Nephron progenitor cell (in vitro differentiated cells): ENCODE measurements around the gene COL18A1.
"Not testable (repeated sequence)": the region's sequence is repeated elsewhere in the genome, so short reads cannot be mapped to it uniquely, and the experiment has no call there.

Source experiments
- DNase-seq: peaks from one replicate; pipeline ENCODE4 v3.0.0; 2021
- H3K27ac Mint-ChIP-seq: 2 replicates; pipeline ENCODE4 v1.8.0; 2021; ENCODE audit warnings: mild to moderate bottlenecking, moderate library complexity, mixed read lengths
- H3K27me3 Mint-ChIP-seq: 2 replicates; pipeline ENCODE4 v1.8.0; 2021; ENCODE audit warnings: mild to moderate bottlenecking, low read depth, mixed read lengths; ENCODE audit not compliant: poor library complexity
- H3K36me3 Mint-ChIP-seq: 2 replicates; pipeline ENCODE4 v1.8.0; 2021; ENCODE audit warnings: low read depth, mixed read lengths
- H3K4me1 Mint-ChIP-seq: 2 replicates; pipeline ENCODE4 v1.8.0; 2021; ENCODE audit warnings: mixed read lengths
- H3K4me3 Mint-ChIP-seq: 2 replicates; pipeline ENCODE4 v1.8.0; 2021; ENCODE audit warnings: mild to moderate bottlenecking, moderate library complexity, mixed read lengths
- H3K9me3 Mint-ChIP-seq: 2 replicates; pipeline ENCODE4 v1.8.0; 2021; ENCODE audit warnings: mild to moderate bottlenecking, moderate library complexity, mixed read lengths
- TF ChIP-seq, protein P1 (sequence below): fragments of 200-600 bp; sonication (generic); IDR thresholded peaks from 2 replicates; pipeline ENCODE4 v1.5.0; 2021; ENCODE audit warnings: antibody characterized with exemption

COL18A1 gene

DNA sequence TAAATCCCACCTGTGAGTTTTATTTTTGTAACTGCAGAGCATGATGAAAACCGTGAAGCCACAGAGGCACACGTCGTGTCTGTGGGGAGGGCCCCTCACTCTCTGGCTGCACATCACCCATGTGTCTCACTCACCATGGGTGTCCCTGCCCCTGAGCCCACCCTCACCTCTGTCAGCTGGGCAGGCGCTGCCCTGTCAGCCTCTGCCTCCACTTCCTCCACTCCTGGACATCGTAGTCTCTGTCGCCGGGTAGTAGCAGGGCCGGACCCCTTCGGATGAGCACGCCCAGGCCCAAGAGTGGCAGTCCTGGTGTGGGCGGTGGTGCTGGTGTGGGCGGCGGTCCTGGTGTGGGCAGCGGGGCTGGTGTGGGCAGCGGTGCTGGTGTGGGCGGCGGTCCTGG is 37.3 kb downstream of the COL18A1 start:
- Mint-ChIP-seq H3K36me3 (peaks cover 39% of the 10 kb centered on the region), H3K27ac (no peak overlapping the region), H3K27me3 (peaks cover 3% of the 10 kb centered on the region), H3K4me3 (no peak overlapping the region), H3K4me1 (peaks cover 8% of the 10 kb centered on the region), H3K9me3 (peaks cover 37% of the 10 kb centered on the region)
- DNase-seq = no peak
- TF ChIP-seq, protein P1, sequence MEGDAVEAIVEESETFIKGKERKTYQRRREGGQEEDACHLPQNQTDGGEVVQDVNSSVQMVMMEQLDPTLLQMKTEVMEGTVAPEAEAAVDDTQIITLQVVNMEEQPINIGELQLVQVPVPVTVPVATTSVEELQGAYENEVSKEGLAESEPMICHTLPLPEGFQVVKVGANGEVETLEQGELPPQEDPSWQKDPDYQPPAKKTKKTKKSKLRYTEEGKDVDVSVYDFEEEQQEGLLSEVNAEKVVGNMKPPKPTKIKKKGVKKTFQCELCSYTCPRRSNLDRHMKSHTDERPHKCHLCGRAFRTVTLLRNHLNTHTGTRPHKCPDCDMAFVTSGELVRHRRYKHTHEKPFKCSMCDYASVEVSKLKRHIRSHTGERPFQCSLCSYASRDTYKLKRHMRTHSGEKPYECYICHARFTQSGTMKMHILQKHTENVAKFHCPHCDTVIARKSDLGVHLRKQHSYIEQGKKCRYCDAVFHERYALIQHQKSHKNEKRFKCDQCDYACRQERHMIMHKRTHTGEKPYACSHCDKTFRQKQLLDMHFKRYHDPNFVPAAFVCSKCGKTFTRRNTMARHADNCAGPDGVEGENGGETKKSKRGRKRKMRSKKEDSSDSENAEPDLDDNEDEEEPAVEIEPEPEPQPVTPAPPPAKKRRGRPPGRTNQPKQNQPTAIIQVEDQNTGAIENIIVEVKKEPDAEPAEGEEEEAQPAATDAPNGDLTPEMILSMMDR = no peak

DNA sequence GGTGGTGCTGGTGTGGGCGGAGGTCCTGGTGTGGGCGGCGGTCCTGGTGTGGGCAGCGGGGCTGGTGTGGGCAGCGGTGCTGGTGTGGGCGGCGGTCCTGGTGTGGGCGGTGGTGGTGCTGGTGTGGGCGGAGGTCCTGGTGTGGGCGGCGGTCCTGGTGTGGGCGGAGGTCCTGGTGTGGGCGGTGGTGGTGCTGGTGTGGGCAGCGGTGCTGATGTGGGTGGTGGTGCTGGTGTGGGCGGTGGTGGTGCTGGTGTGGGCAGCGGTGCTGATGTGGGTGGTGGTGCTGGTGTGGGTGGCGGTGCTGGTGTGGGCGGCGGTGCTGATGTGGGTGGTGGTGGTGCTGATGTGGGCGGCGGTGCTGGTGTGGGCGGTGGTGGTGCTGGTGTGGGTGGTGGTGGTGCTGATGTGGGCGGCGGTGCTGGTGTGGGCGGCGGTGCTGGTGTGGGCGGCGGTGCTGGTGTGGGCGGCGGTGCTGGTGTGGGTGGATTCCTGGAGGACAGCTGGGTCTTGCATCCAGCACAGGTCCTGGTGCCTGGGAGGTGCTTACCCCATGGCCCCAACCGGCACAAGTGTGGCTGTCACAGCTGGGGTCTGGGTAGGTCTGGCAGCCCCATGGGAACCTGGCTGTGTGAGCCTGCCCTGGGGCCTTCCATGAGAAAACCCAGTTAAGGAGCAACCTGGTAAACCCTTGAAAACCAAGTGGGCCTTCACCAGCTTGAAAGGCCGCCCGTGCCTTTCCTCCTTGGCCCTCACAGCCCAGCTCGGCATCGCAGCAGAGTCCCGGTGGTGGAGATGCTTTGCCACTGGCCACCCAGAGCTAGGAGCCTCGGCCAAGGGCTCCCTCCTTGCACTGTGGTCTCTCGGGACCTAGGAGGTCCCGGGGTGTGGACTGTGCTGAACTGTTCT is 38.0 kb downstream of the COL18A1 start:
- Mint-ChIP-seq H3K4me1 (peaks cover 14% of the 10 kb centered on the region), H3K9me3 (peaks cover 43% of the 10 kb centered on the region), H3K36me3 (peaks cover 46% of the 10 kb centered on the region)
- DNase-seq, H3K27me3 Mint-ChIP-seq, H3K4me3 Mint-ChIP-seq, H3K27ac Mint-ChIP-seq: not testable (repeated sequence)

DNA sequence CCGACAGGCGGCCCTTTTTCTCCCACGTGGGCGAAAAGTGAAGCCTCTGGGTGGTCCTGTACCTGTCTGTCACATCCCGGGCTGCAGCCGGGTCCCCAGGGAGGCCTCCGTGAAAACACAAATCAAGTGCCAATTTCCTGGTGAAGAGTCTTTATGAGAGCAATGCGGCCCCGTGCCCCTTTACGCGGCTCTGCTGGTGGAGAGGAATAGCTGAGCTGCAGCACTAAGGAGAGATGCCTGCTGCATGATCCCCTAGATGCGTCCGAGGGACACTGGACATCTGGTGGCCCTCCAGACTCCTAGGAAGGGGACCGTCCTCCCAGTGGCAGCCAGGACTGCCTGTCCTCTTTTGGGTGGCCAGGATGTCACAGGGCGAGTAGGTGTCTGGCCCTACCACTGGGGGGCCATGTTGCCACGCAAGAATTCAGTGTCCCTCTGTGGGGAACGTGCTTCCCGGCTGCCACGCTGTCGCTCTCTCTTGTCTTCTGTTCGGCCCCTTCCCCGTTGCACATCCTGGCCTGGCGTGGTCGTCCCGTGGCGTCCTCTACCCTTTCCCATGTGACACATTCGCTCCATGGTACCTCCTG is 38.7 kb downstream of the COL18A1 start:
- peaks cover 22% of the 10 kb centered on the region for H3K4me1 Mint-ChIP-seq
- H3K27me3 Mint-ChIP-seq = peaks cover 3% of the 10 kb centered on the region
- H3K36me3 Mint-ChIP-seq = peaks cover 53% of the 10 kb centered on the region
- H3K9me3 Mint-ChIP-seq = peaks cover 50% of the 10 kb centered on the region
- H3K27ac Mint-ChIP-seq = no peak overlapping the region
- no peak for DNase-seq
- H3K4me3 Mint-ChIP-seq = no peak overlapping the region
- TF ChIP-seq, protein P1 = no peak

DNA sequence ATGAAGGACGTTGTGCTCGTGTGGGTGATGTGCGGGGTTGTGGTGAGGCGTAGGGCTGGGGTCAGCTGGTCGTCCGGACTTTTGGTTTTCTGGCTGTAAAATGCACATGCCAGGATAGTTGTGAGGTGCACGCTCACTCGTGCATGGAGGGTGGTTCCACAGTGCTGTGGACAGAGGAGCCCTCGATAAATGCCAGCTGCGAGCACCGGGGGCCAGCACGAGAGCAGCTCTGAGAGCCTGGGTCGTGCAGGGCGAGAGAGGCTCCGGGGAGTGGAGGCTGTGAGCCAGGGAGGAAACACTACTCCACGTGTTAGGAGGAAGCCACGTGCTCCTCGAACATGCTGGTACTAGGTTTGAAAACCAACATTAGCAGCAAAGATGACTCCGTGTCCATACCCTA is 39.4 kb downstream of the COL18A1 start:
- no peak overlapping the region for H3K4me3 Mint-ChIP-seq
- H3K36me3 Mint-ChIP-seq = peaks cover 55% of the 10 kb centered on the region
- peaks cover 25% of the 10 kb centered on the region for H3K4me1 Mint-ChIP-seq
- peaks cover 51% of the 10 kb centered on the region for H3K9me3 Mint-ChIP-seq
- H3K27me3 Mint-ChIP-seq = peaks cover 3% of the 10 kb centered on the region
- H3K27ac Mint-ChIP-seq = no peak overlapping the region
- DNase-seq = no peak
- TF ChIP-seq, protein P1 = no peak

DNA sequence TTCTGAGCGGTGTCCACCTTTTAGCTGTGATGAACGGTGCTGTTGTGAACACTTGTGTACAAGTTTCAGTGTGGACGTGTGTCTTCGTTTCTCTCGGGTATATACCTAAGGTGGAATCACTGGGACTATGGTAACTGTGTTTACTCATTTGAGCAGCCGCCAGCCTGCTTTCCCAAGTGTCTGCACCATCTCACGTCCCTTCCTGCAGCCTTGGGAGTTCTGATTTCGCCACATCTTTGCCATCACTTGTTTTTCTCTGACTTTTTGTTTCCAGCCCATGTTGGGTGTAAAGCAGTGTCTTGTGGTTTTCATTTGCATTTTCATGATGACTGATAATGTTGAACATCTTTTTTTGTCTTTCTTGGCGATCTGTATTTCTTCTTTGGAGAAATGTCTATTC is 40.4 kb downstream of the COL18A1 start:
- H3K9me3 Mint-ChIP-seq = peaks cover 51% of the 10 kb centered on the region
- H3K27ac Mint-ChIP-seq = no peak overlapping the region
- H3K27me3 Mint-ChIP-seq = peaks cover 3% of the 10 kb centered on the region

DNA sequence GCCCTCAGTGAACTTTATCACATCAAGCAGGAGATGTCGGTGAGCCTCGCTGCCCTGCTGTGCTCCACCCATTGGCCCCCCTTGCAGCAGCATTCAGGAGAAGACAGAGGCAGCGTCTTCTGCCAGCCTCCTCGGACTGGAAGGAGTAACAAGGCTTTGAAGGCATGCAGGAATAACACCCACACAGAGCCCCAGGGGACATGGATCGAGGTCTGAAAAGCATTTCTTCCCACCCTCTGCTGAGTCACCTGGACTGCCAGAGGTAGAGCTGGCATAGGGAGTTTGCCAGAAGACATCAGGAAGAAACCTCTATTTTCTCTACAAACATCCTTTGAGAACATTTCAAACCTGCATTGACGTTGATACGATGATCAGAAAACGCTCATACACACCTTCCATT is 42.9 kb downstream of the COL18A1 start:
- TF ChIP-seq, protein P1 = no peak
- peaks cover 51% of the 10 kb centered on the region for H3K9me3 Mint-ChIP-seq
- no peak overlapping the region for H3K4me3 Mint-ChIP-seq
- H3K4me1 Mint-ChIP-seq = peaks cover 24% of the 10 kb centered on the region
- peaks cover 55% of the 10 kb centered on the region for H3K36me3 Mint-ChIP-seq
- no peak for DNase-seq
- no peak overlapping the region for H3K27ac Mint-ChIP-seq
- peaks cover 3% of the 10 kb centered on the region for H3K27me3 Mint-ChIP-seq

More for the DNA sequence above, 40.4 kb downstream of the COL18A1 start:
- H3K4me3 Mint-ChIP-seq = no peak overlapping the region
- TF ChIP-seq, protein P1 = no peak
- no peak for DNase-seq
- peaks cover 55% of the 10 kb centered on the region for H3K36me3 Mint-ChIP-seq
- peaks cover 24% of the 10 kb centered on the region for H3K4me1 Mint-ChIP-seq
